Gastrocnemius medialis (tissue), 4 donors: ENCODE measurements around the gene OPN1SW. TPM values are rescaled to one million over a fixed set of nuclear protein-coding genes. Genes with fewer than 3 reads are reported as not detected.

Source experiments
- ATAC-seq, 2 donors: fragments of 150-250 bp; one replicate each; pipeline ENCODE4 v1.9.1; 2016
- DNase-seq, 2 donors: peaks; one replicate each; pipeline ENCODE4 v3.0.0-alpha.2; 2019
- H3K27ac ChIP-seq, 4 donors: fragments of 200-600 bp; sonication (generic); 1 replicate in 1 of 4; 2 replicates in 3 of 4; pipeline ENCODE4 v1.5.1; 2016 to 2018; ENCODE audit warnings: mild to moderate bottlenecking in 2 of 4, moderate library complexity in 1 of 4
- H3K27me3 ChIP-seq, 3 donors: fragments of 200-600 bp; sonication (generic) in 2 of 3; 1 replicate in 1 of 3; 2 replicates in 2 of 3; pipeline versions ENCODE4 v1.5.1 to v1.6.0; 2016 to 2019; ENCODE audit warnings: mild to moderate bottlenecking in 1 of 3, moderate library complexity in 1 of 3
- H3K36me3 ChIP-seq, 2 donors: fragments of 200-600 bp; sonication (generic) in 1 of 2; one replicate each; pipeline ENCODE4 v1.5.1; 2017 to 2018
- H3K4me1 ChIP-seq, 2 donors: fragments of 200-600 bp; sonication (generic) in 1 of 2; one replicate each; pipeline ENCODE4 v1.5.1; 2016 to 2017; ENCODE audit warnings: mild to moderate bottlenecking in 2 of 2
- H3K4me3 ChIP-seq, 4 donors: fragments of 200-600 bp; sonication (generic) in 3 of 4; 1 replicate in 1 of 4; 2 replicates in 3 of 4; pipeline ENCODE4 v1.5.1; 2016 to 2019; ENCODE audit warnings: mild to moderate bottlenecking in 2 of 4
- H3K9me3 ChIP-seq, 3 donors: fragments of 200-600 bp; sonication (generic) in 2 of 3; 1 replicate in 1 of 3; 2 replicates in 2 of 3; pipeline ENCODE4 v1.5.1; 2016 to 2019
- POLR2A ChIP-seq, 2 donors: fragments of 450-650 bp; IDR thresholded peaks; one replicate each; pipeline ENCODE4 v1.6.1; 2017; ENCODE audit warnings: antibody characterized with exemption in 2 of 2, mild to moderate bottlenecking in 2 of 2, moderate library complexity in 2 of 2
- in situ Hi-C, 4 donors: fragments of 200-750 bp; cut with MboI; loops; one replicate each; pipeline versions ENCODE4 v1.15.0 to v1.8.0; 2017; ENCODE audit warnings: low sequenced_read_pairs in 4 of 4
- intact Hi-C: fragments of 100-400 bp; cut with DNase I; formaldehyde crosslinking; loops from one replicate; pipeline ENCODE4 v1.15.1; 2023; ENCODE audit warnings: low total_unique reads
- total RNA-seq, 4 donors: library from RNA; depleted of rRNA; stranded (reverse); fragments of >200 nt; gene quantifications; one replicate each; pipeline versions ENCODE4 v1.1.0 to v1.2.3, GENCODE V29; 2016
- TF ChIP-seq, protein P1 (sequence below), 5 experiments: fragments of 450-650 bp in 3 of 5; fragments of 200-600 bp in 2 of 5; sonication (generic) in 2 of 5; IDR thresholded peaks in 4 of 5; conservative IDR thresholded peaks in 1 of 5; 1 replicate in 4 of 5; 2 replicates in 1 of 5; pipeline ENCODE4 v1.5.1; 2016 to 2019; ENCODE audit warnings: antibody characterized with exemption in 5 of 5, mild to moderate bottlenecking in 3 of 5, moderate library complexity in 3 of 5

The OPN1SW gene
- total RNA-seq, 4 donors from 2014 or later, result not detected

DNA sequence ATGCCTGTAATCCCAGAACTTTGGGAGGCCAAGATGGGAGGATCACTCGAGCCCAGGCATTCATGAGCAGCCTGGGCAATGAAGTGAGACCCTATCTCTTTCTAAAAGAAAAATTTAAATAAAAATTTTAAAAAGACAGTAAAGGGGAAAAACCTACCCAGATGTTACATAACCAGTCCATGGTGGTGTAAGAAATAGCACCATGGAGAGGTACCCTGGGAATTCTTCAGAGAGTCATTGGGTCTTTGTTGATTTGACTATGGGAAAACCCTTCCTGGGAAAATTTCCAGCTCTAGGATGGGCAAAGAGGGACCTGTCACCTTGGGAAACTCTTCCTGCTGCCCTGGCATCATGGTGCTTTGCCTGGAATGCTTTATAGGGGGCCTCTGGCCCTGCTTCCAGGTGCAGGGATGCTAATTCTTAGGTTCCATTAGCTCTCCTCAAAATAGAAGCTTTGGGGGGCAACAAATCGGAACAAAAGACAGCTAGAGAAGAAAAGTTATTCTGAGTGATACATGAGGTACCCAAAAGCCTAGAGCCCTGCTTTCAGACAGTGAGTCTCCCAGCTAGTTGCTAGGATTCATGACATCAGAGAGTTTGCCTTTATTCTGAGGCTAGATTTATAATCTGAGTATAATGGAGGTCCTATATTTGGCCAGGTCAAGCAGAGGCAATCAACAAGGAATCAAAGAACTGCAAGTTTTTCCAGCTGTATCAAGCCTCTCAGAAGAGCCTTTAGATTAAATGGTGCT, 26.2 kb upstream of the OPN1SW start:
- no peak for TF ChIP-seq POLR2A (IDR thresholded peaks at IDR 0.05)
- TF ChIP-seq, protein P1, sequence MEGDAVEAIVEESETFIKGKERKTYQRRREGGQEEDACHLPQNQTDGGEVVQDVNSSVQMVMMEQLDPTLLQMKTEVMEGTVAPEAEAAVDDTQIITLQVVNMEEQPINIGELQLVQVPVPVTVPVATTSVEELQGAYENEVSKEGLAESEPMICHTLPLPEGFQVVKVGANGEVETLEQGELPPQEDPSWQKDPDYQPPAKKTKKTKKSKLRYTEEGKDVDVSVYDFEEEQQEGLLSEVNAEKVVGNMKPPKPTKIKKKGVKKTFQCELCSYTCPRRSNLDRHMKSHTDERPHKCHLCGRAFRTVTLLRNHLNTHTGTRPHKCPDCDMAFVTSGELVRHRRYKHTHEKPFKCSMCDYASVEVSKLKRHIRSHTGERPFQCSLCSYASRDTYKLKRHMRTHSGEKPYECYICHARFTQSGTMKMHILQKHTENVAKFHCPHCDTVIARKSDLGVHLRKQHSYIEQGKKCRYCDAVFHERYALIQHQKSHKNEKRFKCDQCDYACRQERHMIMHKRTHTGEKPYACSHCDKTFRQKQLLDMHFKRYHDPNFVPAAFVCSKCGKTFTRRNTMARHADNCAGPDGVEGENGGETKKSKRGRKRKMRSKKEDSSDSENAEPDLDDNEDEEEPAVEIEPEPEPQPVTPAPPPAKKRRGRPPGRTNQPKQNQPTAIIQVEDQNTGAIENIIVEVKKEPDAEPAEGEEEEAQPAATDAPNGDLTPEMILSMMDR (IDR thresholded peaks at IDR 0.05 in 4 of 5, conservative IDR thresholded peaks at IDR 0.05 in 1 of 5), result no peak
- intact Hi-C loops (no loop called here), in situ Hi-C loops (no loop called here)
- no peaks in the 10 kb centered on the region for H3K36me3 ChIP-seq
- no peak overlapping the region for H3K4me3 ChIP-seq
- H3K9me3 ChIP-seq, result no peaks in the 10 kb centered on the region
- H3K27me3 ChIP-seq, result no peaks in the 10 kb centered on the region
- H3K27ac ChIP-seq, result no peak overlapping the region
- H3K4me1 ChIP-seq, result no peaks in the 10 kb centered on the region
- no peak for DNase-seq
- no peak for ATAC-seq

DNA sequence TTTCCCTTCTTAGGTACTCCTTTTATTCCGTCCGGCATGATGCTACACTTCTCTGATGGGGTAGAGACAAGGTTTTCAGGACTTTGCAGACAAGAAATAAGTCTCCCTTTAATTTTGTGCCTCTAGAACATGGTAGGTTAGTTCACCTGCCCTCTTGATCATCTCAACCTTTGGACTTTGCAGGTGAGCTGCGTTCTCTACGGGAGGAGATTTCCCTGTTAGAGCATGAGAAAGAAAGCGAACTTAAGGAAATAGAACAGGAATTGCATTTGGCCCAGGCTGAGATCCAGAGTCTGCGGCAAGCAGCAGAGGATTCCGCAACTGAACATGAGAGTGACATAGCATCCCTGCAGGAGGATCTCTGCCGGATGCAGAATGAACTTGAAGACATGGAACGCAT, 25.4 kb upstream of the OPN1SW start:
- ATAC-seq (no peak), DNase-seq (no peak)
- intact Hi-C loops (no loop called here), in situ Hi-C loops (no loop called here)
- Histone ChIP-seq H3K27me3 (no peaks in the 10 kb centered on the region), H3K27ac (no peak overlapping the region), H3K9me3 (no peaks in the 10 kb centered on the region), H3K4me3 (no peak overlapping the region), H3K4me1 (peaks cover 0 to 4% of the 10 kb centered on the region in 2 donors), H3K36me3 (no peaks in the 10 kb centered on the region)
- TF ChIP-seq POLR2A (IDR thresholded peaks at IDR 0.05), result no peak
- TF ChIP-seq, protein P1 (IDR thresholded peaks at IDR 0.05 in 4 of 5, conservative IDR thresholded peaks at IDR 0.05 in 1 of 5), result no peak

DNA sequence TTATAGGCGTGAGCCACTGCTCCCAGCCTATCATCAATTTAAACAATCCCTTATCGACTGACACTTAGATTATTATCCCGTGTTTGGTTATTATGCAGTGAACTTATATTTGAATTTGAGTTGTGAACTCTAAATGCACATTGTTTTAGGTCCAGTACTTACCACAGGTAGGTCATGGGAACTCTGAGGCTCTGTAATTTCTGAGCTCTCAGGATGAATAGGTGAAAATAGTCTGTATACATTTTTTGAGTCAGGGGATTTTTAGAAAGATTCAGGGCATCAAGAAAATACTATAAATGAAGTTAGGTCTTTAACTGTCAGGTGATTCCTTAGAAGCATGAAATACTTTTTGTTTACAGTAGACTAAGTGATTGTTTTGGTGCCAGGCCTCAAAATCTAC, 25.0 kb upstream of the OPN1SW start:
- TF ChIP-seq, protein P1 (IDR thresholded peaks at IDR 0.05 in 4 of 5, conservative IDR thresholded peaks at IDR 0.05 in 1 of 5), result no peak
- TF ChIP-seq POLR2A (IDR thresholded peaks at IDR 0.05), result no peak
- in situ Hi-C loops (no loop called here), intact Hi-C loops (no loop called here)
- Histone ChIP-seq H3K4me3 (no peak overlapping the region), H3K27me3 (no peaks in the 10 kb centered on the region), H3K4me1 (peaks cover 0 to 7% of the 10 kb centered on the region in 2 donors), H3K27ac (no peak overlapping the region), H3K36me3 (no peaks in the 10 kb centered on the region), H3K9me3 (no peaks in the 10 kb centered on the region)
- DNase-seq (no peak), ATAC-seq (no peak)

DNA sequence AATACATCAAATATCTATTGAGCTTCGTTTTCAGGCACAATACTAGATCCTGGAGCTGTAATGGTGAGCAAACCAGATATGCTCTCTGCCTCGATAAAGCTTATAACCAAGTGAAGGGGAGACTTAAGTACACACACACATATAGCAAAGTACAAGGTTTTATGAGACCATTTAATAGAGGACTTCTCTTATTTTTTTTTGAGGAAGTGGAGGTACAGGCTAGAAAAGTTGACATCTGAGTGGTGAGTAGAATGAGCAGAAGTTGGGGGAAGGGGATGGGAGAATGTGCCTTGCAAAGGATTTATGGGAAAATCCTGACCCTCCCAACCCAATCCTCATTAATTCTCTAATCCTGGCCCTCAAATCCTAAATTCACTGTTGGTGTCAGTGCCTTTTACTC, 23.9 kb upstream of the OPN1SW start:
- H3K36me3 ChIP-seq, result no peaks in the 10 kb centered on the region
- TF ChIP-seq, protein P1 (IDR thresholded peaks at IDR 0.05 in 4 of 5, conservative IDR thresholded peaks at IDR 0.05 in 1 of 5), result no peak
- TF ChIP-seq POLR2A (IDR thresholded peaks at IDR 0.05), result no peak
- intact Hi-C loops, result no loop called here
- no peak overlapping the region for H3K4me3 ChIP-seq
- no peaks in the 10 kb centered on the region for H3K27me3 ChIP-seq
- ATAC-seq (no peak), DNase-seq (no peak)
- H3K27ac ChIP-seq, result no peak overlapping the region
- H3K4me1 ChIP-seq, result peaks cover under 1 to 7% of the 10 kb centered on the region in 2 donors
- no peaks in the 10 kb centered on the region for H3K9me3 ChIP-seq
- in situ Hi-C loops, result loop anchor here in 3 of 4 donors (10.0 to 25.0 kb wide), 3 partner anchors 75 to 88 kb away; no protein-coding TSS in a partner anchor
